Measurements from ENCODE around the gene RAI1. TPM values are rescaled to one million over a fixed set of nuclear protein-coding genes. Genes with fewer than 3 reads are reported as not detected.
"Not testable (repeated sequence)": the region's sequence is repeated elsewhere in the genome, so short reads cannot be mapped to it uniquely, and the experiment has no call there.

The RAI1 gene, protein sequence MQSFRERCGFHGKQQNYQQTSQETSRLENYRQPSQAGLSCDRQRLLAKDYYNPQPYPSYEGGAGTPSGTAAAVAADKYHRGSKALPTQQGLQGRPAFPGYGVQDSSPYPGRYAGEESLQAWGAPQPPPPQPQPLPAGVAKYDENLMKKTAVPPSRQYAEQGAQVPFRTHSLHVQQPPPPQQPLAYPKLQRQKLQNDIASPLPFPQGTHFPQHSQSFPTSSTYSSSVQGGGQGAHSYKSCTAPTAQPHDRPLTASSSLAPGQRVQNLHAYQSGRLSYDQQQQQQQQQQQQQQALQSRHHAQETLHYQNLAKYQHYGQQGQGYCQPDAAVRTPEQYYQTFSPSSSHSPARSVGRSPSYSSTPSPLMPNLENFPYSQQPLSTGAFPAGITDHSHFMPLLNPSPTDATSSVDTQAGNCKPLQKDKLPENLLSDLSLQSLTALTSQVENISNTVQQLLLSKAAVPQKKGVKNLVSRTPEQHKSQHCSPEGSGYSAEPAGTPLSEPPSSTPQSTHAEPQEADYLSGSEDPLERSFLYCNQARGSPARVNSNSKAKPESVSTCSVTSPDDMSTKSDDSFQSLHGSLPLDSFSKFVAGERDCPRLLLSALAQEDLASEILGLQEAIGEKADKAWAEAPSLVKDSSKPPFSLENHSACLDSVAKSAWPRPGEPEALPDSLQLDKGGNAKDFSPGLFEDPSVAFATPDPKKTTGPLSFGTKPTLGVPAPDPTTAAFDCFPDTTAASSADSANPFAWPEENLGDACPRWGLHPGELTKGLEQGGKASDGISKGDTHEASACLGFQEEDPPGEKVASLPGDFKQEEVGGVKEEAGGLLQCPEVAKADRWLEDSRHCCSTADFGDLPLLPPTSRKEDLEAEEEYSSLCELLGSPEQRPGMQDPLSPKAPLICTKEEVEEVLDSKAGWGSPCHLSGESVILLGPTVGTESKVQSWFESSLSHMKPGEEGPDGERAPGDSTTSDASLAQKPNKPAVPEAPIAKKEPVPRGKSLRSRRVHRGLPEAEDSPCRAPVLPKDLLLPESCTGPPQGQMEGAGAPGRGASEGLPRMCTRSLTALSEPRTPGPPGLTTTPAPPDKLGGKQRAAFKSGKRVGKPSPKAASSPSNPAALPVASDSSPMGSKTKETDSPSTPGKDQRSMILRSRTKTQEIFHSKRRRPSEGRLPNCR (N-terminal part only)
- 5.9 and 8.8 TPM in 2 replicates for total RNA-seq (2014; rRNA removed; shearing (Covaris generic))

DNA sequence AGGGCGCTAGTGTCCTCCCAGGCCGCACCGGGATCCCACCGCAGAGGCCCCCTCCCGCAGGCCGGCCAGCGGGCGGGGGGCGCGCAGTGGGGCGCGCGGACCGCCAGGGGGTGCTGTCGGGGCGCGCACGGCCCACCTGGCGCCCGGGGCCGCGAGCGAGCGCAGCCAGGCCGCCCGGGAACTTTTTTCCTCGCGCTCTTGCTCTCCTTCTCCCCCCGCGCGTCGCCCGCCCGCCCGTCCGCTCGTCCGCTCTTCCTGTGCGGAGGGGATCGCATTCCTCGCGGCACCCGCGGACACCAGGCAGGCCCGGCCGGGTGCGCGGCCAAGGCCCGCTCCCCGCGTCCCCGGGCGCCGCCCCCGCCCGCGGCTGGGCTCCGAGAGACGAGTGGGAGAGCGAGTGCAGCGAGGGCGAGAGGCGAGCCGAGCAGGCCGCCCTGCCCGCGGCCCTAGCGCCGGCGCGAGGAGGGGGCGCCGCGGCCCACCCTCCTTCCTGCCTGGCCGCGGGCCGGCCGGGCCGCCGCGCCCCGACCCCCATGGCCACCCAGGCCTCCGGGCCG is at the start of gene RAI1:
TSS of gene RAI1 (plus strand) at position 272 of the 557 bp plus-strand sequence. CDS start 111,491 bp downstream, outside the sequence.
- DNase-seq (ENCODE audit: low spot score), result peak; percentile 62

DNA sequence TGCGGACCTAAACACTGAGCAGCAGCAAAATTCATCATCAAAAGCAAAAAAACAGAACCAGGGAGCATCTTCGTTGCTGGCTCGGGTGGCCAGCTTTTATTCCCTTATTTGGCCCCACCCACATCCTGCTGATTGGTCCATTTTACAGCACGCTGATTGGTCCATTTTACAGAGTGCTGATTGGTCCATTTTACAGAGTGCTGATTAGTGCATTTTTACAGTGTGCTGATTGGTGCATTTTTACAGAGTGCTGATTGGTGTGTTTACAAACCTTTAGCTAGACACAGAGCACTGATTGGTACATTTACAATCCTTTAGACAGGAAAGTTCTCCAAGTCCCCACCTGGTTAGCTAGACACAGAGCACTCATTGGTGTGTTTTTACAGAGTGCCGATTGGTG is 48.6 kb upstream of the RAI1 start:
- DNase-seq (ENCODE audit: low spot score), result peak; percentile 29

DNA sequence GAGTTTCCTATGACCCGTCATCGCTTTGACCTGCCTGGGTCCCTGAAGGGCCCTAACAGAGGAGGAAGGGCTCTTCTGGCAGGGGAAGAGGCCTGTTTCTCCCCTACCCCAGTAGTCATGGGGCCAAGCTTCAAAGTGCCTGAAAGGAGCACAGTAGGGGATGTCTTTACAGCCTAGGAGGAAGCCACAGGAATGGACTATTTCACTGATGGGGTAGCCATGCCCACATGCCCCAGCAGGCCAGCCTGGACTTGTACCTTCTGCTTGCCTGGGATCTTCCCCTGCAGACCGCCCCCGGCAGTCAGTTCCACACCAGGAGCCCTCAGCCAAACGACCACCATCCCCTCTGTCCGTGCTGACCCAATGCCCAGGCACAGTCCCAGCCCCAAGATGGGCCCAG is 47.9 kb upstream of the RAI1 start:
- no peak for DNase-seq (ENCODE audit: low spot score)

DNA sequence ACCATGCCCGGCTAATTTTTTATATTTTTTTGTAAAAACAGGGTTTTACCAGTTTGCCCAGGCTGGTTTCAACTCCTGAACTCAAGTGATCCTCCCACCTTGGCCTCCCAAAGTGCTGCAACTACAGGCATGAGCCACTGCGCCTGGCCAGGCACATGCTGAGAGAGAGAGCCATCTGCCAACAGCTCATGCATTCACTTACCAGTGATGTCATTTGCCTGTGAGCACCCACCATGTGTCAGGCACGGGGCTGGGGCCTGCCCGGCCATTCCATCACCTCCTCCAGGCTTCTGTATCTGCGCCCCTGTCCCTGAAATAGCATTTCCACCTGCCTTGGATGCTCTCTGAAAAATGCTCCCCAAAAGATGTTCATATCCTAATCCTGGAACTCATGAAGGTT is 46.1 kb upstream of the RAI1 start:
- DNase-seq (ENCODE audit: low spot score), result no peak

DNA sequence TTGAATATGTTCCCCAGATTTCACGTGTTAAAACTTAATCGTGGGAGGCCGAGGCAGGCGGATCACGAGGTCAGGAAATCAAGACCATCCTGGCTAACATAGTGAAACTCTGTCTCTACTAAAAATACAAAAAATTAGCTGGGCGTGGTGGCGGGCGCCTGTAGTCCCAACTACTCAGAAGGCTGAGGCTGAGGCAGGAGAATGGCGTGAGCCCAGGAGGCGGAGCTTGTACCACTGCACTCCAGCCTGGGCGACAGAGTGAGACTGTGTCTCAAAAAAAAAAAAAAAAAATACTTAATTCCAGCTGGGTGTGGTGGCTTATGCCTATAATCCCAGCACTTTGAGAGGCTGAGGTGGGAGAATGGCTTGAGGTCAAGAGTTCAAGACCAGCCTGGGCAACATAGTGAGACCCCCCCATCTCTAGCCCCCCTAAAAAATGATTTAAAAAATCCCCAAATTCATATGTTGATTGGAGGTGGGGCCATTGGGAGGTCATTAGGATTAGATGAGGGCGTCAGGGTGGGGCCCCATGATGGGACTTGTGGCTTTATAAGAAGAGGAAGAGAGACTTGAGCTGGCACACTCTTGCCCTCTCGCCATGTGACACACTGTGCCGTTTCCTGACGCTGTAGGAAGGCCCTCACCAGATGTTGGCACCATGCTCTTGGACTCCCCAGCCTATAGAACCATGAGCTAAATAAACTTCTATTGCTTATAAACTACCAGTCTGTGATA is 45.6 kb upstream of the RAI1 start:
- DNase-seq (ENCODE audit: low spot score), result not testable (repeated sequence)

DNA sequence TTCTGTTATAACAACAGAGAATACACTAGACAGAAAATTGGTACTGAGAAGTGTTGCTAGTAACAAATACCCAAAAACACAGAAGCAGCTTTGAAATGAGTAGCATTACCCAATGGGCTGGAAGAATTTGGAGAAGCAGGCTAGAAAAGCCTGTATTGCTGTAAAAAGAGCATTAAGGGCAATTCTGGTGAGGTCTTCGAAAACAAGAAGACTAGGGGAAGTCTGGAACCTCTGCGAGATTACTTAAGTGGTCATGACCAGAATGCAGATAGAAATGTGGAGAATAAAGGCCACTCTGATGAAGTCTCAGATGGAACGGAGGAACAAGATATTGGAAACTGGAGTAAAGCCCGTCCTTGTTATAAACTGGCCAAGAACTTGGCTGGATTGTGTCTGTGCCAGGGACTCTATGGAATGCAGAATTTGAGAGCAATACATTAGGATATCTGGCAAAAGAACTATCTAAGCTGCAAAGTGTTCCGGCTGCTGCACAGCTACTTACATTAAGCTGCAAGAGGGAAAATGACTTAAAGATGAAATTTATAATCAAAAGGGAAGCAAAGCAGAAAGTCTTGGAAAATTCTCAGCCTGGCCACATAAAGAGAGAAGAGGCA is 44.9 kb upstream of the RAI1 start:
- no peak for DNase-seq (ENCODE audit: low spot score)

DNA sequence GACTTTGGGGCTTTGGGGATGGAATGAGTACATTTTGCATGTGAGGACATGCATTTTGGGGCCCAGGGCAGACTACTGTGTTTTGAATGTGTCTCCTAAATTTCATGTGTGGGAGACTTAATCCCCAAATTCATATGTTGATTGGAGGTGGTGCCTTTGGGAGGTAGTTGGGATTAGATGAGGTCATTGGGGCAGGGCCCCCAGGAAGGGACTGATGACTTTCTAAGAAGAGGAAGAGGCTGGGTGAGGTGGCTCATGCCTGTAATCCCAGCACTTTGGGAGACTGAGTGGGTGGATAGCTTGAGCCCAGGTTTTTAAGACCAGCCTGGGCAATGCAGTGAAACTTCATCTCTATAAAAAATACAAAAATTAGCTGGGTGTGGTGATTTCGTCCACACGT is 42.8 kb upstream of the RAI1 start:
- no peak for DNase-seq (ENCODE audit: low spot score)

DNA sequence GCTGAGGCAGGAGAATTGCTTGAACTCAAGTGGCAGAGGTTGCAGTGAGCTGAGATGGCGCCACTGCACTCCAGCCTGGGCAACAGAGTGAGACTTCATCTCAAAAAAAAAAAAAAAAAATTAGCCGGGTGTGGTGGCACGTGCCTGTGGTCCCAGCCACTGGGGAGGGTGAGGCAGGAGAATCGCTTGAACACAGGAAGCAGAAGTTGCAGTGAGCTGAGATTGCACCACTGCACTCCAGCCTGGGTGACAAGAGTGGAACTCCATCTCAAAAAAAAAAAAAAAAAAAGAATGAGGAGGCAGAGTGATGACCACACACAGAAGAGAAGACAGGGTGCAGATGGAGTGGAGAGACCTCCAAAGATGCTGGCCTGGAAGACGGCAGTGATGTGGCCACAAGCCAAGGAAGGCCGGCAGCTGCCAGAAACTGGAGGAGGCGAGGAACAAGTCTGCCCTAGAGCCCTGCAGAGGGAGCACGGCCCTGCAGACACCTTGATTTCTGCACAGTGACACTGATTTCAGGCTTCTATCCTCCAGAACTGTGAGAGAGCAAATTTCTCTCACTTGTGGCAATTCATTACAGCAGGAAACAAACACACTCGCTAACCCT is 41.5 kb upstream of the RAI1 start:
- DNase-seq (ENCODE audit: low spot score), result not testable (repeated sequence)

DNA sequence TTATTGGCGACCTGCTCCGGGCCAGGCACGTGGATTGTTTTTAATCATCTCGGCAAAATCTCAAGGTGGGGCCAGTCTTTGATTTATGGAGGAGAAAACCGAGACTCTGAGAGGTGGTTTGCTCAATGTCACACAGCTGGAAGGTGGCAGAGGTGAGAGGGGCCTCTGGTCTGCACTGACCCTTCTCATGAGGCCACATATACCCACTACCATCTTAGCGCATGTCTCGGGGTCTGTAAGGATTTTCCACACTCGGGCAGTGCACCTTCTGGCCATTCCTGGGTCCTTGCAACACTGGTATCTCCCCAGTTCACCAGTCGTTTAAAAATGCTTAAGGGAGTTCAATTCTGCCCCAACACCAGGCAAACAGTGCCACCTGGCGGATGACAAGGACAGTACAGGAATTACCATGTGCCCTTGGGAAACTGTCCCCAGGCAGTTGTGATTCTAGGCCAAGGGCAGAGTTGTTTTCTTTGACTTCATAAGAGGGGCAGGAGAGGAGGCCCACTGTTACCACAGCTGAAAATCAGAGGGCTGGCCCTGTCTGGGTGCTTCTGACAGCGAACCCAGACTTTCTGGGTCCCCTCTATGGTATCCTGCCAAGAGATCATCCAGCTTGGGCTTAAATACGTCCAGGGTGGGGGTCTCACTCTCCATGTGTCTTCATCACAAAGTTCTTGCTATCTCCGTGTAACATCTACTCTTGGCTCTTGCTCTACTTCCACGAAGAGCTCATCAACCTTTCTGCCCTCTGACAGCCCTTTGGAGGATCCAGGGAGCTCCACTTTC is 39.4 kb upstream of the RAI1 start:
- DNase-seq (ENCODE audit: low spot score), result peak; percentile 75

DNA sequence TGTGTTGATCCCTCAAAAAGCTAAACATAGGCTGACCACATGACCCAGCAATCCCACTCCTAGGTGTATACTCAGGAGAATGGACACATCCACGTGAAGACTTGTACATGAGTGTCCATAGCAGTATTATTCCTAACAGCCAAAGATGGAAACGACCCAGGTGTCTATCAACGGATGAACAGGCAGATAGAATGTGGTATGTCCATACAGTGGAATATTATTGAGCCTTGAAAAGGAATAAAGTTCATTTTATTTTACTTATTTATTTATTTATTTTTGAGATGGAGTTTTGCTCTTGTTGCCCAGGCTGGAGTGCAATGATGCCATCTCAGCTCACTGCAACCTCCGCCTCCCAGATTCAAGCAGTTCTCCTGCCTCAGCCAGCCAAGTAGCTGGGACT is 36.1 kb upstream of the RAI1 start:
- DNase-seq (ENCODE audit: low spot score), result not testable (repeated sequence)

DNA sequence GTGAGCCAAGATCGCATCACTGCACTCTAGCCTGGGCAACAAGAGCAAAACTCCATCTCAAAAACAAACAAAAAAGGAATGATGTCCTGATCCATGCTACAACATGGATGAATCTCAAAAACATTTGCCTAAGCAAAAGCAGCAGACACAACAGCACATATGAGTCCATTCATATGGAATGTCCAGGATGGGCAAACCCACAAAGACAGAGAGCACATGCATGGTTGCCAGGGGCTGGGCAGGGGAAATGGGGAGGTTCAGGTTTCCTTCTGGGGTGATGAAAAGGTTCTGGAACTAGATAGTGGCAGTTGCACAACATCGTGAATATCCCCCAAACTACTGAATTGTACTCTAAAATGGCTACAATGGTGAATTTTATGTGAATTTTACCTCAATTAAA is 35.3 kb upstream of the RAI1 start:
- no peak for DNase-seq (ENCODE audit: low spot score)

DNA sequence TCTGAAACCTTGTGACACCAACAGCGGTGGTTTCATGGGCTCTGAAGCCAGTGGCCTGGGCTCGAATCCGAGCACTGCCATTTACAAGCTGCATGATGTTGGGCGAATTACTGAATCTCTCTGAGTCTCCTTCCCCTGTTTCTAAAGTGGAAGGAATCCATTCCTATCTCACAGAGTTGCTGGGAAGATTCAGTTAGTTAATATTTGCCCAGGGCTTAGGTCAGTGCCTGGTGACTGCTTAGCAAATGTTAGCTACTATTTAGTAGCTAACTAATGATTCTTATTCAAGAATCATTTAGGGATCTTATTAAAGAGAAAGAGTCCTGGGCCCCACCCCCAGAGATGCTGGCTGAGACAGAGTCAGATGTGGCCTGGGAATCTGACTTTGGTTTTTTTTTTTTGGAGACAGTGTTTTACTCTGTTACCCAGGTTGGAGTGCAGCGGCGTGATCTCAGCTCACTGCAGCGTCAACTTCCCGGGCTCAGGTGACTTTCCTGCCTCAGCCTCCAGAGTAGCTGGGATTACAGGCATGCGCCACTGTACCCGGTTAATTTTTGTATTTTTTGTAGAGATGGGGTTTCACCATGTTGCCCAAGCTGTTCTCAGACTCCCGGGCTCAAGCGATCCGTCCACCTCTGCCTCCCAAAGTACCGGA is 33.6 kb upstream of the RAI1 start:
- no peak for DNase-seq (ENCODE audit: low spot score)

DNA sequence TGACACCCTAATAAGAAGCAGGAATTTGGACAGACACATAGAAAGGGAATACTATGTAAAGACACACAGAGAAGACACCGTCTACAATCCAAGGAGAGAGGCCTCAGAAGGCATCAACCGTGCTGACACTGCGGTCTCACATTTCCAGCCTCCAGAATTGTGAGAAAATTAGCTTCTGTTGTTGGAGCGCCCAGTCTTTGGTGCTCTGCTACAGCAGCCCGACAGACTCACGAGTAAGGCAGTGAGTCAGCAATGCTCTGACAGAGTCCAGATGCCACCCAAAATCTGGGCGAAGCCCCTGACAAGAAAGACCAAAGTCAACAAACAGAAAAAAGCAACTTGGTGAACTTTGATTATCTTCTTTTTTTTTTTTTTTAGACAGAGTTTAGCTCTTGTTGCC is 32.5 kb upstream of the RAI1 start:
- no peak for DNase-seq (ENCODE audit: low spot score)

DNA sequence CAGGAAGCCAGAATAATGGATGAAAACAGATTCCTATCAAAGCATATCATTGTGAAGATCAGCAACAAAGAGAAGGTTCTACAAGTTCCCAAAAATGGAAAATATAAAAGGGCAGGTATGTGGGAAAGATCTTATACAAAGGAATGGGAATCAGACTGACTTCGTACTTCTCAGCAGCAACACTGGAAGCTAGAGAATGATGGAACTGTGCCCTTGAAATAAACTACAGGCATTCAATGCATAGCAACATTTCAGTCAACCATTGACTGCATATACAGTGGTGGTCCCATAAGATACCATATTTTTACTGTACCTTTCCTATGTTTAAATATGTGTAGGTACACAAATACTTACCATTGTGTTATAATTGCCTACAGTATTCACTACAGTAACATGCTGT is 30.3 kb upstream of the RAI1 start:
- DNase-seq (ENCODE audit: low spot score), result no peak

DNA sequence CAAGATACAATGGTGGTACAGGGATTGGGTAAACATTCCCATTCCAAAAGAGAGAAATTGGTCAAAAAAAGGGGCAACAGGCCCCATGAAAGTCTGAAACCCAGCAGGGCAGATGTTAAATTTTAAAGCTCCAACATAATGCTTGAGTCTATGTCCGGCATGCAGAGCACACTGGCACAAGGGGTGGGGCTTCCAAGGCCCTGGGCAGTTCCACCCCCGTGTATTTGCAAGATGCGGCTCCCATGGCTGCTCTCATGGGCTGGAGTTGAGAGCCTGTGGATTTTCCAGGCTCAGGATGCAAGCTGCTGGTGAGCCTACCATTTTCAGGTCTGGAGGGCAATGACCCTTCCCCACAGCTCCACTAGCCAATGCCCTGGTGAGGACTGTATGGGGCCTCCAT is 27.9 kb upstream of the RAI1 start:
- DNase-seq (ENCODE audit: low spot score), result no peak

DNA sequence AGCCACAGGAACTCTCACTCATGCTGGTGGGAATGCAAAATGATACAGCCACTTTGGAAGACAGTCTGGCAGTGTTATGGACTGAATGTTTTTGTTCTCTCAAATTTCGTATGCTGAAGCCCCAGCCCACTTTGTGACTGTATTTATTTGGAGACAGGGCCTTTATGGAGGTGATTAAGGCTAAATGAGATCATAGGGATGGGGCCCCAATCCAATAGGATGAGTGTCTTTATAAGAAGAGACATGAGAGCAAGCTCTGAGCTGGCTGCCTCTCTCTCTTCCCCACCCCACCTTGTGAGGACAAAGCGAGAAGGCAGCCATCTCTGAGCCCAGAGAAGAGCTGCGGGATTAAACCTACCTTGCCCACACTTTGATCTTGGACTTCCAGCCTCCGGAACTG is 21.9 kb upstream of the RAI1 start:
- no peak for DNase-seq (ENCODE audit: low spot score)

DNA sequence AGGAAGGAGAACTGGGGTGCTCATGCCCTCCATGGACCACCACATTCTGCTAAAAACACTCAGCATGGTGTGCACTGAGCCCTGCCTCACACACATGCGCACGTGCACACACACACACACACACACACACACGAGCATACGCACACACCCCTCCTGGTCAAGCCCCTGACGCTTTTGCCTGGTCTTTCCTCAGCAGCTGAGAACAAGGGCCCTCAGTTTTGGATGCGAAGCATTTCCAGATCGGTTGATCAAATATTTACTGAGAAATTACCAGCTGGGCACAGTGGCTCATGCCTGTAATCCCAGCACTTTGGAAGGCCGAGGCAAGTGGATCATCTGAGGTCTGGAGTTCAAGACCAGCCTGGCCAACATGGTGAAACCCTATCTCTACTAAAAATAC is 20.1 kb upstream of the RAI1 start:
- DNase-seq (ENCODE audit: low spot score), result no peak

DNA sequence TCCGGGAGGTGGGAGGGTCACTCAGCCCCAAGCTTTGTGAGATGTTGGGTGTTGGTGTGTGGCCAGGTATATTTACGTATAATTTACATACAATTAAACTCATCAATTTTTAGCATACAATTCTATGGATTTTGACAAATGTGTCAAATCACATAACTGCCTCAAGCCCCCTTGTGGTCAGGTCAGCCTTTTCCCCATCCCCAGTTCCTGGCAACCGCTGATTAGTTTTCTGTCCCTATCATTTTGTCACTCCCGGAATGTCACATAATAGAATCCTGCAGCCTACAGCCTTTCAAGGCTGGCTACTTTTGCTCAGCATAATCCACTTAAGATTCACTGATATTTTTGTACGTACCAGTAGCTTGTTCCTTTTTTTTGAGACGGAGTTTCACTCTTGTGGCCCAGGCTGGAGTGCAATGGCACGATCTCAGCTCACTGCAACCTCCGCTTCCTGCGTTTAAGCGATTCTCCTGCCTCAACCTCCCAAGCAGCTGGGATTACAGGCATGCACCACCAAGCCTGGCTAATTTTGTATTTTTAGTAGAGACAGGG is 19.3 kb upstream of the RAI1 start:
- no peak for DNase-seq (ENCODE audit: low spot score)
